Caco-2 (cell line): ENCODE data around the gene SPAG4. TPM values are rescaled to one million over a fixed set of nuclear protein-coding genes. Genes with fewer than 3 reads are reported as not detected.
A peak's percentile ranks its signal among the peaks of the same experiment; 100 is the strongest.

ENCODE experiments used
- BruUV-seq: library from RNA; stranded (reverse); fragments of 400-500 nt; replicated peaks from 2 replicates; lab custom pipeline; 2021; lab: Mats Ljungman, UMichigan
- CTCF ChIA-PET: fragments of 300-600 bp; sonication (Branson Sonifier 250); formaldehyde crosslinking; loops from one replicate; lab custom pipeline; 2022; ENCODE audit warnings: antibody characterized with exemption; lab: Charles Lee
- POLR2A ChIA-PET: fragments of 300-600 bp; sonication (Branson Sonifier 250); formaldehyde crosslinking; loops from one replicate; lab custom pipeline; 2022; ENCODE audit warnings: antibody characterized with exemption; lab: Charles Lee
- DNase-seq, 2 experiments: peaks; one replicate each; pipeline versions ENCODE4 v3.0.0 to v3.0.0-alpha.2; 2020 to 2022
- H3K27me3 ChIP-seq: replicated peaks from 2 replicates; pipeline ENCODE4 v1.6.0; 2011; ENCODE audit warnings: low read length; ENCODE audit not compliant: control insufficient read depth, insufficient read depth
- H3K36me3 ChIP-seq: 2 replicates; pipeline ENCODE4 v1.5.1; 2011; ENCODE audit warnings: low read length; ENCODE audit not compliant: control insufficient read depth, insufficient read depth
- H3K4me1 ChIP-seq: fragments of 250-450 bp; sonication (Bioruptor Pico); 2 replicates; pipeline ENCODE4 v1.5.1; 2020; ENCODE audit warnings: mild to moderate bottlenecking
- H3K4me3 ChIP-seq: 2 replicates; pipeline ENCODE4 v1.5.1; 2011; ENCODE audit warnings: low read depth, mild to moderate bottlenecking, control low read depth, low read length
- H3K9me3 ChIP-seq: fragments of 250-450 bp; sonication (Bioruptor Pico); 2 replicates; pipeline ENCODE4 v1.5.1; 2020; ENCODE audit warnings: mild to moderate bottlenecking, moderate library complexity
- H3K27ac Mint-ChIP-seq: one replicate; pipeline ENCODE4 v1.8.0; 2022; ENCODE audit warnings: mixed read lengths; ENCODE audit not compliant: unreplicated experiment
- H3K27me3 Mint-ChIP-seq: one replicate; pipeline ENCODE4 v1.8.0; 2022; ENCODE audit warnings: mixed read lengths; ENCODE audit not compliant: insufficient read depth, unreplicated experiment
- H3K36me3 Mint-ChIP-seq: one replicate; pipeline ENCODE4 v1.8.0; 2022; ENCODE audit warnings: mild to moderate bottlenecking, mixed read lengths; ENCODE audit not compliant: insufficient read depth, unreplicated experiment
- H3K4me1 Mint-ChIP-seq: one replicate; pipeline ENCODE4 v1.8.0; 2022; ENCODE audit warnings: low read depth, mixed read lengths; ENCODE audit not compliant: unreplicated experiment
- H3K4me3 Mint-ChIP-seq: one replicate; pipeline ENCODE4 v1.8.0; 2022; ENCODE audit warnings: mild to moderate bottlenecking, moderate library complexity, mixed read lengths; ENCODE audit not compliant: unreplicated experiment
- H3K9me3 Mint-ChIP-seq: one replicate; pipeline ENCODE4 v1.8.0; 2022; ENCODE audit warnings: mixed read lengths; ENCODE audit not compliant: unreplicated experiment
- CTCF ChIP-seq, 2 experiments: fragments of 200-600 bp in 1 of 2; IDR thresholded peaks; 1 replicate in 1 of 2; 2 replicates in 1 of 2; pipeline versions ENCODE4 v1.5.1 to v1.8.0; 2011 to 2022; ENCODE audit warnings: antibody characterized with exemption in 1 of 2, control low read depth in 1 of 2, inconsistent platforms in 1 of 2, low read depth in 1 of 2, low read length in 1 of 2, mild to moderate bottlenecking in 1 of 2, moderate library complexity in 1 of 2; ENCODE audit not compliant: insufficient read depth in 1 of 2, severe bottlenecking in 1 of 2, unreplicated experiment in 1 of 2
- intact Hi-C: fragments of 100-400 bp; cut with micrococcal nuclease; formaldehyde crosslinking; loops from one replicate; pipeline ENCODE4 v1.10.0; 2022; ENCODE audit not compliant: unreplicated experiment
- total RNA-seq: library from RNA; stranded (reverse); gene quantifications from 2 replicates; pipeline ENCODE4 v1.2.3, GENCODE V29; 2022

The SPAG4 gene
- total RNA-seq, 1 experiment from 2014 or later = 5.4 TPM

GRCh38 chr20:35664466-35665206 is 49.0 kb downstream of the SPAG4 start, which contains the start of the genes CPNE1 and RBM12:
Gene CPNE1 (minus strand): TSS chr20:35664900. CDS start chr20:35632923, 31,977 bp downstream.
Gene RBM12 (minus strand): TSS chr20:35664900. CDS start chr20:35655322, 9,578 bp downstream.
- H3K4me3 ChIP-seq = peak within 1 kb of the TSS; percentile 87
- Mint-ChIP-seq H3K4me3 (peak within 1 kb of the TSS; percentile 84), H3K27me3 (no peaks in the 10 kb centered on the region), H3K27ac (peak within 1 kb of the TSS; percentile 96), H3K9me3 (no peaks in the 10 kb centered on the region), H3K4me1 (peaks cover 22% of the 10 kb centered on the region), H3K36me3 (peaks cover 25% of the 10 kb centered on the region)
- no peaks in the 10 kb centered on the region for H3K27me3 ChIP-seq
- H3K36me3 ChIP-seq = no peaks in the 10 kb centered on the region
- CTCF ChIA-PET = interaction anchor here (0.5 to 2.3 kb wide), 9 partner anchors 22 to 788 kb away, joined by 3 to 46 read pairs (median 4); partner anchors contain the start of genes ACSS2, ERGIC3, RBM39 and SCAND1
- POLR2A ChIA-PET = interaction anchor here (0.6 to 4.2 kb wide), 12 partner anchors 12 to 406 kb away, joined by 3 to 57 read pairs (median 8); partner anchors contain the start of genes CEP250, NFS1, RBM39 and ROMO1
- peak; percentile 99 for DNase-seq
- TF ChIP-seq CTCF (IDR thresholded peaks at IDR 0.05; ENCODE audit: insufficient read depth in 1 of 2, low read depth in 1 of 2, low read length in 1 of 2, severe bottlenecking in 1 of 2, unreplicated experiment in 1 of 2) = no peak
- H3K9me3 ChIP-seq = no peaks in the 10 kb centered on the region
- no TSS peak for BruUV-seq
- intact Hi-C loops = loop anchor here (1.0 to 10.0 kb wide), 4 partner anchors 34 to 100 kb away; partner anchors contain the start of genes NFS1, RBM39 and ROMO1
- peaks cover 30% of the 10 kb centered on the region for H3K4me1 ChIP-seq

GRCh38 chr20:35665949-35666288 is 50.3 kb downstream of the SPAG4 start:
- Histone ChIP-seq H3K4me3 (no peak overlapping the region), H3K27me3 (no peaks in the 10 kb centered on the region), H3K9me3 (no peaks in the 10 kb centered on the region), H3K36me3 (no peaks in the 10 kb centered on the region), H3K4me1 (peaks cover 24% of the 10 kb centered on the region)
- H3K4me3 Mint-ChIP-seq = no peak overlapping the region
- intact Hi-C loops = loop anchor here (2.0 to 10.0 kb wide), 3 partner anchors 33 to 101 kb away; partner anchors contain the start of genes NFS1, RBM39 and ROMO1
- BruUV-seq = no TSS peak
- DNase-seq = peak in 1 of 2 experiments; percentile 40
- peaks cover 22% of the 10 kb centered on the region for H3K4me1 Mint-ChIP-seq
- CTCF ChIA-PET = interaction anchor here (0.6 kb wide), 1 partner anchor 191 kb away, joined by 3 read pairs; no protein-coding TSS in a partner anchor
- no peaks in the 10 kb centered on the region for H3K27me3 Mint-ChIP-seq
- no peak for TF ChIP-seq CTCF (IDR thresholded peaks at IDR 0.05; ENCODE audit: insufficient read depth in 1 of 2, low read depth in 1 of 2, low read length in 1 of 2, severe bottlenecking in 1 of 2, unreplicated experiment in 1 of 2)
- no peak overlapping the region for H3K27ac Mint-ChIP-seq
- H3K36me3 Mint-ChIP-seq = peaks cover 25% of the 10 kb centered on the region
- no peaks in the 10 kb centered on the region for H3K9me3 Mint-ChIP-seq
- POLR2A ChIA-PET = interaction anchor here (0.6 to 4.2 kb wide), 3 partner anchors 31 to 189 kb away, joined by 3 to 57 read pairs (median 3); partner anchors contain the start of gene RBM39

- ChIA-PET POLR2A (no interaction called here), CTCF (no interaction called here)
- no peaks in the 10 kb centered on the region for H3K9me3 ChIP-seq
- H3K4me3 ChIP-seq = no peak overlapping the region
- intact Hi-C loops = loop anchor here (10.0 kb wide), 1 partner anchor 104 kb away; no protein-coding TSS in a partner anchor
- no TSS peak for BruUV-seq
- no peak overlapping the region for H3K27ac Mint-ChIP-seq
- no peaks in the 10 kb centered on the region for H3K4me1 ChIP-seq
- H3K27me3 Mint-ChIP-seq = no peaks in the 10 kb centered on the region
- H3K9me3 Mint-ChIP-seq = no peaks in the 10 kb centered on the region
- H3K36me3 ChIP-seq = no peaks in the 10 kb centered on the region
- no peak for DNase-seq
- H3K4me3 Mint-ChIP-seq = no peak overlapping the region
- H3K27me3 ChIP-seq = no peaks in the 10 kb centered on the region
- no peaks in the 10 kb centered on the region for H3K4me1 Mint-ChIP-seq
- TF ChIP-seq CTCF (IDR thresholded peaks at IDR 0.05; ENCODE audit: insufficient read depth in 1 of 2, low read depth in 1 of 2, low read length in 1 of 2, severe bottlenecking in 1 of 2, unreplicated experiment in 1 of 2) = no peak
- H3K36me3 Mint-ChIP-seq = peaks cover 26% of the 10 kb centered on the region
These were observed 53.6 kb downstream of the SPAG4 start for GRCh38 chr20:35669221-35669620.
